ENCODE data around the gene DHRSX. TPM values are rescaled to one million over a fixed set of nuclear protein-coding genes. Genes with fewer than 3 reads are reported as not detected.

The DHRSX gene
- total and polyA plus RNA-seq, 9 of the 15 experiments (the other 6 are each of a cell fraction or from before 2014, with no cell fraction given), result 0.59 to 11.0 (median 6.2) TPM

DNA sequence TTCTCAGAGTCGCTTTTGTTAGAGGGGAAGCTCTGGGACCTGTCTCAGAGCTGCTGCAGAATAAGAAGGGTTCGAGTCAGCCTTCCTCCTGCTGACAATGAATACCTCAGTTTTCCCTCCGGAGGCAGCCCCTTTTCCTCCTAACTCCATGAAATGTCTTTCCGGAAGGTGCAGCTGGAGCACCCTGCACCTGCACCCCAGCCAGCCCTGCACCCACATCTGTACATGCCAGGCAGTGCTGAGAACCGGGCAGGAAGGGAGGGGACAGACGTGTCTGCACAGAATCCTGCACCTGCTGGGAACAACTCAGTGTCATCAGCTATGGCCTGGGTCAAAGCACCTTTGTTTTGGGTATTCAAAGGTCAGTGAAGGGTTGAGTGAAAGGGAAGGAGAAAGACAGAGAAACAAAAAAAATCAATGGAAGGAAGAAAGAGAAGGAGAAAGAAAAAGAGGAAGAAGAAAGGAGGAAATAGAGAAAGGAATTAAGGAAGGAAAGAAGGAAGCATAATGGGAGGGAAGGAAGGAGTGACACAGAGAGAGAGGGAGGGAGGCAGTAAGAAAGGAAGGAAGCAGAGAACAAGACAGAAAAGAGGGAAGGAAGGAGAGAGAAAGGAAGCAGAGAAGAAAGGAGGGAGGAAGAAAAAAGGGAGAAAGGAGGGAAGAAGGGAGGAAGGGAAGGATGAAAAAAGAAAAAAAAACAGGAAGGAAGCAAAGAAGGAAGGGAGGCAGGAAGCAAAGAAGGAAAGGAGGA, 273.7 kb downstream of the DHRSX start:
- intact Hi-C loops (cut with micrococcal nuclease) (no loop called here), in situ Hi-C loops (cut with MboI) (no loop called here)
- H3K9me1 ChIP-seq (ENCODE audit: control insufficient read depth, insufficient read depth, low read length), result no peaks in the 10 kb centered on the region
- no peak for ATAC-seq
- DNase-seq (ENCODE audit: extremely low read depth in 1 of 4, low spot score in 3 of 4), result no peak
- 30% methylated on average over 6 of the region's 6 CpGs for WGBS (ENCODE audit: insufficient coverage, low coverage, missing lambda C conversion rate)
- no peak overlapping the region for H3K27ac ChIP-seq (ENCODE audit: extremely low read depth, low read depth, low read length)
- H3K4me1 ChIP-seq (replicated peaks in 1 of 2; ENCODE audit: control insufficient read depth in 2 of 2, insufficient read depth in 2 of 2, low read length in 2 of 2), result no peaks in the 10 kb centered on the region
- H3K4me3 ChIP-seq, result no peak overlapping the region
- no peaks in the 10 kb centered on the region for H3K79me2 ChIP-seq (ENCODE audit: control insufficient read depth, insufficient read depth, low read length)
- TF ChIP-seq, protein P1, sequence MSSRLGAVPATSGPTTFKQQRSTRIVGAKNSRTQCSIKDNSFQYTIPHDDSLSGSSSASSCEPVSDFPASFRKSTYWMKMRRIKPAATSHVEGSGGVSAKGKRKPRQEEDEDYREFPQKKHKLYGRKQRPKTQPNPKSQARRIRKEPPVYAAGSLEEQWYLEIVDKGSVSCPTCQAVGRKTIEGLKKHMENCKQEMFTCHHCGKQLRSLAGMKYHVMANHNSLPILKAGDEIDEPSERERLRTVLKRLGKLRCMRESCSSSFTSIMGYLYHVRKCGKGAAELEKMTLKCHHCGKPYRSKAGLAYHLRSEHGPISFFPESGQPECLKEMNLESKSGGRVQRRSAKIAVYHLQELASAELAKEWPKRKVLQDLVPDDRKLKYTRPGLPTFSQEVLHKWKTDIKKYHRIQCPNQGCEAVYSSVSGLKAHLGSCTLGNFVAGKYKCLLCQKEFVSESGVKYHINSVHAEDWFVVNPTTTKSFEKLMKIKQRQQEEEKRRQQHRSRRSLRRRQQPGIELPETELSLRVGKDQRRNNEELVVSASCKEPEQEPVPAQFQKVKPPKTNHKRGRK (tag; IDR thresholded peaks at IDR 0.05), result peak; percentile 85
- no peak for TF ChIP-seq HNRNPLL (IDR thresholded peaks at IDR 0.05; ENCODE audit: low read depth, low read length, poor library complexity, severe bottlenecking)
- TF ChIP-seq CSDE1 (IDR thresholded peaks at IDR 0.05), result no peak
- peaks cover 8% of the 10 kb centered on the region for H3K9me3 ChIP-seq (replicated peaks; ENCODE audit: control insufficient read depth, insufficient read depth, low read depth, low read length)
- no peak for FAIRE-seq
- H3K4me2 ChIP-seq (ENCODE audit: insufficient read depth, low read length), result no peak overlapping the region
- no TSS peak for BruUV-seq (replicated peaks)
- no peaks in the 10 kb centered on the region for H3K27me3 ChIP-seq (ENCODE audit: control insufficient read depth in 2 of 2, insufficient read depth in 2 of 2, low read length in 2 of 2)
- no peak overlapping the region for H3K9ac ChIP-seq (ENCODE audit: insufficient read depth in 1 of 2, low read depth in 2 of 2, low read length in 2 of 2)
- ChIA-PET POLR2A (no interaction called here), CTCF (ENCODE audit: low intra/inter-chr PET ratio) (no interaction called here)
- no peak overlapping the region for H2AFZ ChIP-seq (ENCODE audit: low read depth, low read length)
- H4K20me1 ChIP-seq (replicated peaks; ENCODE audit: control insufficient read depth, insufficient read depth, low read length), result no peaks in the 10 kb centered on the region
- no peaks in the 10 kb centered on the region for H3K36me3 ChIP-seq (ENCODE audit: control insufficient read depth, insufficient read depth, low read length)

DNA sequence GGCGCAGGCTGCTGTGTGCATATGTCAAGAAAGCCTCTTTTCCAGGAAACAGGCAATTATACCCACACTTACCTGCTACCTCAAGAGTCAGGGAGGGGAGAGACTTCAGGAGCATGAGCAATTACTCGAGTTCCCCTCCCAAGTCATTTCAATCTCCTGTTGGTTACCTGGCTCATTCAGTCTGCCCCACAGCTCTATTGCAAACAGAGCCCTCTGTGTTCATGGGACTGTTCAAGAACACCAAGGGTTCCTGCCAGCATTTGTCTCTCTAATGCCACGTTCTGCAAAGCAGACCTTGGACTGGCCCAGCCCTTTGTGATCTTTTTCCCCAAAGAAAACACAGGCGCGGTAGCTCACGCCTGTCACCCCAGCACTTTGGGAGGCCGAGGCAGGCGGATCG, 274.6 kb downstream of the DHRSX start:
- H3K9me3 ChIP-seq (replicated peaks; ENCODE audit: control insufficient read depth, insufficient read depth, low read depth, low read length), result peaks cover 8% of the 10 kb centered on the region
- H3K4me1 ChIP-seq (replicated peaks in 1 of 2; ENCODE audit: control insufficient read depth in 2 of 2, insufficient read depth in 2 of 2, low read length in 2 of 2), result no peaks in the 10 kb centered on the region
- no peak for DNase-seq (ENCODE audit: extremely low read depth in 1 of 4, low spot score in 3 of 4)
- H3K27ac ChIP-seq (ENCODE audit: extremely low read depth, low read depth, low read length), result no peak overlapping the region
- no peak overlapping the region for H2AFZ ChIP-seq (ENCODE audit: low read depth, low read length)
- no peak overlapping the region for H3K4me2 ChIP-seq (ENCODE audit: insufficient read depth, low read length)
- FAIRE-seq, result no peak
- POLR2A ChIA-PET, result no interaction called here
- H3K9me1 ChIP-seq (ENCODE audit: control insufficient read depth, insufficient read depth, low read length), result no peaks in the 10 kb centered on the region
- no peaks in the 10 kb centered on the region for H3K27me3 ChIP-seq (ENCODE audit: control insufficient read depth in 2 of 2, insufficient read depth in 2 of 2, low read length in 2 of 2)
- BruUV-seq (replicated peaks), result no TSS peak
- H3K79me2 ChIP-seq (ENCODE audit: control insufficient read depth, insufficient read depth, low read length), result no peaks in the 10 kb centered on the region
- no peak overlapping the region for H3K9ac ChIP-seq (ENCODE audit: insufficient read depth in 1 of 2, low read depth in 2 of 2, low read length in 2 of 2)
- no peaks in the 10 kb centered on the region for H4K20me1 ChIP-seq (replicated peaks; ENCODE audit: control insufficient read depth, insufficient read depth, low read length)
- H3K36me3 ChIP-seq (ENCODE audit: control insufficient read depth, insufficient read depth, low read length), result no peaks in the 10 kb centered on the region
- WGBS (ENCODE audit: insufficient coverage, low coverage, missing lambda C conversion rate), result 58% methylated on average over 7 of the region's 9 CpGs
- H3K4me3 ChIP-seq, result no peak overlapping the region
- no peak for ATAC-seq
- CTCF ChIA-PET (ENCODE audit: low intra/inter-chr PET ratio), result no interaction called here
- in situ Hi-C loops (cut with MboI) (no loop called here), intact Hi-C loops (cut with micrococcal nuclease) (no loop called here)
- TF ChIP-seq ZNF197 (CRISPR knock-in tag; IDR thresholded peaks at IDR 0.05; ENCODE audit: low read depth), result no peak
- no peak for TF ChIP-seq FOXJ2 (tag; IDR thresholded peaks at IDR 0.05)
- TF ChIP-seq, protein P2, sequence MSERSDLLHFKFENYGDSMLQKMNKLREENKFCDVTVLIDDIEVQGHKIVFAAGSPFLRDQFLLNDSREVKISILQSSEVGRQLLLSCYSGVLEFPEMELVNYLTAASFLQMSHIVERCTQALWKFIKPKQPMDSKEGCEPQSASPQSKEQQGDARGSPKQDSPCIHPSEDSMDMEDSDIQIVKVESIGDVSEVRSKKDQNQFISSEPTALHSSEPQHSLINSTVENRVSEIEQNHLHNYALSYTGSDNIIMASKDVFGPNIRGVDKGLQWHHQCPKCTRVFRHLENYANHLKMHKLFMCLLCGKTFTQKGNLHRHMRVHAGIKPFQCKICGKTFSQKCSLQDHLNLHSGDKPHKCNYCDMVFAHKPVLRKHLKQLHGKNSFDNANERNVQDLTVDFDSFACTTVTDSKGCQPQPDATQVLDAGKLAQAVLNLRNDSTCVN (CRISPR knock-in tag; IDR thresholded peaks at IDR 0.05), result no peak
- TF ChIP-seq, protein P3, sequence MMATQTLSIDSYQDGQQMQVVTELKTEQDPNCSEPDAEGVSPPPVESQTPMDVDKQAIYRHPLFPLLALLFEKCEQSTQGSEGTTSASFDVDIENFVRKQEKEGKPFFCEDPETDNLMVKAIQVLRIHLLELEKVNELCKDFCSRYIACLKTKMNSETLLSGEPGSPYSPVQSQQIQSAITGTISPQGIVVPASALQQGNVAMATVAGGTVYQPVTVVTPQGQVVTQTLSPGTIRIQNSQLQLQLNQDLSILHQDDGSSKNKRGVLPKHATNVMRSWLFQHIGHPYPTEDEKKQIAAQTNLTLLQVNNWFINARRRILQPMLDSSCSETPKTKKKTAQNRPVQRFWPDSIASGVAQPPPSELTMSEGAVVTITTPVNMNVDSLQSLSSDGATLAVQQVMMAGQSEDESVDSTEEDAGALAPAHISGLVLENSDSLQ (IDR thresholded peaks at IDR 0.05), result no peak
- no peak for TF ChIP-seq SMAD1 (IDR thresholded peaks at IDR 0.05; ENCODE audit: low read depth, low read length, partially characterized antibody)
- TF ChIP-seq, protein P4, sequence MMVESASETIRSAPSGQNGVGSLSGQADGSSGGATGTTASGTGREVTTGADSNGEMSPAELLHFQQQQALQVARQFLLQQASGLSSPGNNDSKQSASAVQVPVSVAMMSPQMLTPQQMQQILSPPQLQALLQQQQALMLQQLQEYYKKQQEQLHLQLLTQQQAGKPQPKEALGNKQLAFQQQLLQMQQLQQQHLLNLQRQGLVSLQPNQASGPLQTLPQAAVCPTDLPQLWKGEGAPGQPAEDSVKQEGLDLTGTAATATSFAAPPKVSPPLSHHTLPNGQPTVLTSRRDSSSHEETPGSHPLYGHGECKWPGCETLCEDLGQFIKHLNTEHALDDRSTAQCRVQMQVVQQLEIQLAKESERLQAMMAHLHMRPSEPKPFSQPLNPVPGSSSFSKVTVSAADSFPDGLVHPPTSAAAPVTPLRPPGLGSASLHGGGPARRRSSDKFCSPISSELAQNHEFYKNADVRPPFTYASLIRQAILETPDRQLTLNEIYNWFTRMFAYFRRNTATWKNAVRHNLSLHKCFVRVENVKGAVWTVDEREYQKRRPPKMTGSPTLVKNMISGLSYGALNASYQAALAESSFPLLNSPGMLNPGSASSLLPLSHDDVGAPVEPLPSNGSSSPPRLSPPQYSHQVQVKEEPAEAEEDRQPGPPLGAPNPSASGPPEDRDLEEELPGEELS (CRISPR knock-in tag; IDR thresholded peaks at IDR 0.05; ENCODE audit: borderline replicate concordance), result no peak
